AG08396 (cell line): ENCODE data around the gene MRS2.
"Not testable (repeated sequence)": the region's sequence is repeated elsewhere in the genome, so short reads cannot be mapped to it uniquely, and the experiment has no call there.

Experiments used
- DNase-seq: peaks from one replicate; pipeline ENCODE4 v3.0.0; 2012; ENCODE audit warnings: low spot score, mixed read lengths

The MRS2 gene

GRCh38 chr6:24402697-24403500 is at the start of gene MRS2:
Gene MRS2 (plus strand): TSS chr6:24402936. CDS start chr6:24403047, 111 bp downstream.
- DNase-seq = peak; percentile 87

GRCh38 chr6:24353861-24354260 is 48.9 kb upstream of the MRS2 start:
- no peak for DNase-seq

- no peak for DNase-seq
Measured at GRCh38 chr6:24355393-24355792, 47.3 kb upstream of the MRS2 start.

- DNase-seq = no peak
Measured at GRCh38 chr6:24356310-24356973, 46.3 kb upstream of the MRS2 start.

GRCh38 chr6:24357336-24358218 is 45.2 kb upstream of the MRS2 start, which contains the start of gene DCDC2:
Gene DCDC2 (minus strand): TSS chr6:24358059. CDS start chr6:24357750, 309 bp downstream.
- no peak for DNase-seq

- no peak for DNase-seq
Measured at GRCh38 chr6:24358219-24358821, 44.4 kb upstream of the MRS2 start.

GRCh38 chr6:24359640-24360454 is 42.9 kb upstream of the MRS2 start:
- peak; percentile 60 for DNase-seq

GRCh38 chr6:24362363-24362762 is 40.4 kb upstream of the MRS2 start:
- DNase-seq = not testable (repeated sequence)

- DNase-seq = not testable (repeated sequence)
Measured at GRCh38 chr6:24365103-24365633, 37.6 kb upstream of the MRS2 start.

GRCh38 chr6:24374612-24375011 is 28.1 kb upstream of the MRS2 start:
- DNase-seq = no peak

- DNase-seq = no peak
Measured at GRCh38 chr6:24376871-24377270, 25.9 kb upstream of the MRS2 start.

- no peak for DNase-seq
Measured at GRCh38 chr6:24378473-24379097, 24.2 kb upstream of the MRS2 start.

- no peak for DNase-seq
Measured at GRCh38 chr6:24381476-24382219, 21.1 kb upstream of the MRS2 start.

- DNase-seq = no peak
Measured at GRCh38 chr6:24382220-24382540, 20.6 kb upstream of the MRS2 start.

GRCh38 chr6:24382891-24383494 is 19.7 kb upstream of the MRS2 start:
- not testable (repeated sequence) for DNase-seq

- DNase-seq = not testable (repeated sequence)
Measured at GRCh38 chr6:24384369-24385130, 18.2 kb upstream of the MRS2 start.

- no peak for DNase-seq
Measured at GRCh38 chr6:24385536-24386269, 17.0 kb upstream of the MRS2 start.

- DNase-seq = no peak
Measured at GRCh38 chr6:24387818-24388217, 14.9 kb upstream of the MRS2 start.
